ENCODE data around the gene AGPS.

DNA sequence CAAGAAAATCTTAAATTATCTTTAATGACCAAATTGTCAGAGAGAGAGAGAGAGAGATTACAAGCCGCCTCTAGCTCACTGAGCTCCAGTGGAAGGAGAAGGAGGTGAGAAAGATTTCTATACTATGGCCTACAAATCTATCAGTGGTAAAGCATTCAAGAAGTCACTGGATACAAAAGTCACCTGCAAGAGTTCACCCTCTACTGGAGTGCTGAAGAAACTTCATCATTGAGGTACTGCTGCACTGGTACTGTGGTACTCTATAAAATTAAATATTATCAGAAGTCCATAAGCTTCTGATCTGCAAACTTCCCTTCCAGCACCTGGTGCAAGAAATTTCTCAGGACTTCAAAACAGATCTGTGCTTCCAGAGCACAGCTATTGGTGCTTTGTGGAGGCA, 48.3 kb upstream of the AGPS start:
- no peak for TF ChIP-seq CTCF (IDR thresholded peaks at IDR 0.05)
- TF ChIP-seq POLR2A (IDR thresholded peaks at IDR 0.05) = no peak
